ENCODE measurements around the gene PCCB.
"Not testable (repeated sequence)": the region's sequence is repeated elsewhere in the genome, so short reads cannot be mapped to it uniquely, and the experiment has no call there.

Gene PCCB

DNA sequence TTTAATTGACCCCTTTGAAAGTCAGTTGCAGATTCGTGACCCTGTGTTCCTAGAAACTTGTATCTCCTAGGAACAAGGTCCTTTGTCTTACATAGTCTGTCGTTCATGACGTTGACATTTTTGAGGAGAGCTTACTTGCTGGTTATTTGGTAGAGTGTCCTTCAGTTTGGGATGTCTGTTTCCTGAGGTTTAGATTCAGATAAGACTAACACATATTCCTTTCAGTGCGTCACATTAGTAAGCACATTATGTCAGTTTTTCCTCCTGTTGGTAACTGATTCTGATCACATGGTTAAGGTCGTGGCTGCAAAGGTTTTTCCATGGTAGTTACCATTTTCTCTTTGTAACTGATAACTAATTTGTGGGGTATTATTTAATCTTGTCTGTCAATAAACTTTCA is 80.8 kb downstream of the PCCB start:
- no peak for DNase-seq

DNA sequence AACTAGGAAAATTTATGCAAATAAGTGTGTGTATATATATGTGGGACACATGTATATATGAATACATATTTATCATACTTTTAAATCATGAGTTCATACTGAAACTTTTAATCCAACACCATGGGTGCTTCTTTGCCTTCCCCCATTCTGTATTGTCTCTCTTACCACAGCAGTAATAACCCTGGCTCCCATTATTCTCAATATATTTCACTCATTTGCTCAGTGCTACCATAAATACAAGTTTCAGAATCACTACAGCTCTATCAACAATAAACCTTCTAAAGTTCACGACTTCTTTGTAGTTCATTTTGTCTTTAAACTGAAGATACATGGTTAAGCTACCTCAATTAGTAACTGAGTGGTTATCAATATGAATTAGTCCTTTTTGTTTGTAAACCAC is 82.2 kb downstream of the PCCB start:
- DNase-seq = no peak

DNA sequence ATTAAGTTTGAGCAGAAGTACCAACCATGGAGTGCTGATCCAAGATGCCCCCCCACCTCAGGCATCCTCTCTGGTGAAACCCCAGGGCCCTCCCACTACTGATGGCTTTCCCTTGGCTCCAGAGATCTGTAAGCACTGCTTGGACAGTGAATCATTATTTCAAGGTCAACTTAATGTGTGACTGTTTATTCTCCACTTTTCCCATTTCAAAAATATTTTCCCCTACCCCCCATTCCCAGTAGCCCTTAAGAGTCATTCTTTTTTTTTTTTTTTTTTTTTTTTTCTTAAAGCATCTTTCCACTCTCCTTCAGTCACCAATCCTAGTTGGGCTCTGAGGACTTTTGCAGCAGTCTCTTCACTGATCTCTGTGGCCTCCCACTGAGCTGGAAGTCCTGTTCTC is 82.6 kb downstream of the PCCB start:
- no peak for DNase-seq

DNA sequence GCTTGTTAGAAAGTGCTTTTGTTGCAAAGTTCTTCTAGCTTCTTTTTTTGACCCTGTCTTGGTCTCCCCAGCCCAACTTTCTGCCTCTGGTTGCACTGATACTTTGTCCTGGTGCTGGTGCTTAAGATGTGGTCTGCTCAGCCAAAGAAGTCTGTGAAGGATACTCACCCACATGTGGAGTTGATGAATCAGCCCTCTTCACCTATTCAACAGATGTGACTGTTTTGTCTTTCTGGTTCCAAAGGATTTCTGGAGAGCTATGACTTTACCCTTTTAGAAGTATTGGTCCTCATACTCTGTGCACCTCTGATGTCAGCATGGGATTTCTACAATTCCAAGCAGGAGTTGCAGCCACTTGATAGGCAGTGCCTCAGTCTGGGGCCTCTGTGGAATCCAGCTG is 84.1 kb downstream of the PCCB start:
- DNase-seq = no peak

DNA sequence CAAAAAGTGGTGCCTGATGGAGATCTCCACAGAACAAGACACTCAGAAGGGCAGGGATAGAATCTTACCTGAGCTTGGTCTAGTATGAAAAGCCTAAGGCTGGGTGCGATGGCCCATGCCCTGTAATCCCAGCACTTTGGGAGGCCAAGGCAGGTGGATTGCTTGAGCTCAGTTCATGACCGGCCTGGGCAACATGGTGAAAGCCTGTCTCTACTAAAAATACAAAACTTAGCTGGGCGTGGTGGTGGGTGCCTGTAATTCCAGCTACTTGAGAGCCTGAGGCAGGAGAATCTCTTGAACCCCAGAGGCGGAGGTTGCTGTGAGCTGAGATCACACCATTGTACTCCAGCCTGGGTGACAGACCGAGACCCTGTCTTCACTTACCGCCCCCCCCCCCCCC is 84.6 kb downstream of the PCCB start:
- DNase-seq = not testable (repeated sequence)

DNA sequence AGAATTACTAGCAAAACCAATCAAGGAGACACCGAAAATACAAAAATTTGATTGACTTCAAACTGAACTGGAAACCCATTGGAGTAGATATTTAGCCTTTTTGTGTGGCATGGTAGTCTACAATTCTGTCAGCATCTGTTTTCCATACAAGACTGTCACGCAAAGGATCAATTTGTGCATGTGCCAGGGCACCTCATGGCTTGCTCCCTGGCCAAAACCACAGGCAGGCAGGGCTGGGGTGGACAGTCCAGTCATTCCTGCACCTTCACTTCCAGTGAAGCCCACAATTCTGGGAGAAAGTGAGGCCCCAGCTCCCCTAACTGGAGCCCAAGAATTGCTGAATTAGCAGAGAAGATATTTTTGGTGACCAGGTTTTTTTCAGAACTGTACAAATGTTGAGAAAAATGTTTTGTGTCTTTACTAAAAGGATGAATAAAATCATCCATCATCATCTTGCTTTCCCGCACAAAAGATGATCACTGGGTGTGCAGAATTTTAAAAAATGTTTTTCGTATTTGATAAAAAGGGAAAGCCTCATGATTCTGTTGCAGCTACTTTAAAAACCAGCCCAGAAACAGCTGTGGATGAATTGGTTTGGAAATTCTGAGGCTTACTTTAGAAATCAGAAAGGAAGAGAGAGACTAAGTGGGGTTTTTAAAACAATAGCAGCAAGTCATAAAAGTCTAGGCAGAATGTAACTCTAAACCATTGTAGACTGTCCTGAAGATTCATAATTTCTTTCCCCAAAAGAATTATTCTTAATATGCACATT is 86.4 kb downstream of the PCCB start:
- DNase-seq = no peak

DNA sequence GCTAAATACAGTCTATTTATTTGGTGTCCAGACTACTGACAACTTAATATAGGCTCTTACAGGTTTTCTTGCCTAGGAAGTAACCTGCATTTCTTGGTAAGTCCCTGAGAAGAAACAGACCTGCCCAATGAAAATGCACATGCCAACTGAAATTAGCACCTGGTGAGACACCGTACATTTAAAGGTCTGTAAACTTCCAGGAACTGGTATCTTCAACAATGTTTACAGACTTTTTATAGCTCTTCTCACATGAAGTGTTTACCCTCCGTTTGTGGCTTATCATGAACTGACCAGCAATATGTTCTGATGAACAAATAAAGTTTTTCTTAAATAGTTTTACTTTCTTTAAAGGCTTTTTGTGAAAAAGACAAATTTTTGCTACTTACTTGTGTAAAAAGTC is 93.3 kb downstream of the PCCB start:
- DNase-seq = no peak

DNA sequence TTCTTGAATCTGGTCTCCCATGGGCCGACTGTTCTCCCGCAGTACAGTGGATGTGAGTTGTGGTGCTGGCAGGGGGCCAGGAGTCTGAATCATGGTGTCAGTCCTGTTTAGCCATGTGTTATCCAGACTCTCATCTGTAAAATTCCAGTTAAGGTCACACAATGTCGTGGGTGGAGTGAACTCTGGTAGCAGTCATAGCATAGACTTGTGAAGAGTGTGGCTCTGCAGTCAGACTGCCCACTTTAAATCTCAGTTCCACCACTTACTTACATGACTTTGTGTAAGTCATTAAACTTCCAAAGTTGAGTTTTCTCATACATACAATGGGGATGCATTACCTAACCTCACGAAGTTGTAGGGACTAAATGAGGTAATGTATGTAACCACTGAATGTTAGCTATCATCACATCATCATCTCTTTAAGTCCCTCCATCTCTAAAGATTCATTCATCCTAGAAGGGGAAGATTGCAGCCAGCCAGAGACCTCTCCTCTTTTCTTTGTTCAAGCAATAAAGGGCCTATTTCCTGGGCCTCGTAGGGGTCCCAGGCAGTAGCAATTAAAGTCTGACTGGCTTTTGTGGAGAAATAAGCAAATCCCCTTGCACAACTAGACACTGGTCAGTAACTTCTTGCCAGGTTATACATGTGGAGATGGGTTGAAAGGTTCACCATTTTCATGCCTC is 93.9 kb downstream of the PCCB start:
- DNase-seq = no peak

DNA sequence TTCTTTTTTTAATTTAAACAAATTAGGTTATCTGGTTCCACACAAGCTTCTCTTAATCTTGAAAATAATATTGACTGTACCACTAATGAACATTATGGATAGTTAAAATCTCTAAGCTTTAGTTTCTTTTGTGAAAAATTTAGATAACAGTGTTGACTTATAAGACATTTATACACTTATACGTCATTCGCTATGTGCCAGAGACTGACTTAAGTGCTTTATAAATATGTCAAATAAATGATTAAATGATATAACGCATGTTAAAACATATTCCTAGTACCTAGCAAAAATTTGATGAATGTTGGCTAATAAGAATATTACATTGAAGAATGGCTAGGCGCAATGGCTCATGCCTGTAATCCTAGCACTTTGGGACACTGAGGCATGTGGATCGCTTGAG is 96.3 kb downstream of the PCCB start:
- no peak for DNase-seq

DNA sequence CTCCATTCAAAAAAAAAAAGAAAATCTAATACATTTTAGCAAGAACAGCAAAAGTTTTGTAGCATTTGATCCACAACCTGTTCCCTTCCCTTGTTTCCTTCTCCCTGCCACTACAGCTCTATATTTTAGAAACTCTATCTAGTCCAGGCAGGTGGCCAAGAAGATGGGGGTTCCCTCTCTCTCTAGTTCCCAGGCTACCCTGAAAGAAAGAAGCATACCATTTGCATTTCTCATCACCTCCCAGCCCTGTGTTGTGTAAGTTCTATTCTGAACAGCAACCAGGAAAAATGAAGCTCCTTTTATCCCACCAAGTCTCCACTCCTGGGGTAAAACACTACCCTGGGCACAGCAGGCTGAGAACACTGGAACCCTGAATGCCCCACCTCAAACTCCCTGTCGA is 100.0 kb downstream of the PCCB start:
- no peak for DNase-seq

DNA sequence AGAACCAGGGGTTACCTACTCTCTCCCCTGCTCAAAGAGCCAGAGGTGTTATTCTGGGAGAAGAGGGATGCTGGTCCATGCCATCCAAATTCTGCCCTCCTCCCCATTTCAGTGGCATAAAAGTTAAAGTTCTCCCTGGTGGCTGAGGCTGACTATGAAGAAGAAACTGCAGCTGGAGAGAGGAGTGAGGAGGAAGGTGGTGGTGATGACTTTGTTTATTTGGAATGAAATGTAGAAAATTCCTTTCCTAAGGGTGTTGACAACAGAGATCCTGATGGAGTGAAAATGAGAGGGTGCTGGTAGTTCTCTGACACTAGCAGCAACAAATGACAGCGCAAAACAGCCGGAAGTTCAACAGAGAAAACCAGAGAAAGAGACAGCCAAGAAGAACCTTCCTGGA is 100.4 kb downstream of the PCCB start:
- no peak for DNase-seq

DNA sequence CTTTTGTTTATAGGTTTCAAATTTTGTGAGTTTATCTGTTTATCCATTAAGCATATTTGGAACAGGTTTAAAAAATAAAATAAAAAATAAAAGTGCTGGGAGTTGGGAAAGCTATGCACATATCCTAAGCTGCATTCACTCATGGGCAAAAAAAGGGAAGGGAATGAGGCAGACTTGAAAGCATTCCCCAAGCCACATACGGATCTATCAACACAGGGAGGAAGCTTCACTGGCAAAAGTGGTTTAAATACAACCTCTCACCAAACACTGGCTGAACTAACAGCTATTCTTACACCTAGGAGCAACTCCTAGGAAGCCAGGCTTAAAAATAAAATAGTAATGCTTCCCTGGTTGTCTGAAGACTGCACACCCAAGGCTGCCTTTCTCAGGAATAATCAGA is 101.2 kb downstream of the PCCB start:
- DNase-seq = no peak

DNA sequence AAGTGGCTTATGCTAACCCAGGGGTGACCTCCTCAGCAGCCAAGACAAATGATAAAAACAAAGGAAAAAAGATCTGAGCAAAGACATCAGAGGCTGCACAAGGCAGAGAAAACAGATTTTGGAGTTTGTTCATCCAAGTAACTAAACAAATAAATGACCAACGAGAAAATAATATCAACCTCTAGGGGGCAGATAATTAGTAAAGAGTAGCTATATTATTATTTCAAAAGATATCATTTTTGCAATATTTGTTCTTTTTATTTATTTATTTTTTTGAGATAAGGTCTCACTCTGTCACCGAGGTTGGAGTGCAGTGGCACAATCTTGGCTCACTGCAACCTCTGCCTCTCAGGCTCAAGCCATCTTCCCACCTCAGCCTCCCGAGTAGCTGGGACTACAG is 101.8 kb downstream of the PCCB start:
- DNase-seq = no peak

DNA sequence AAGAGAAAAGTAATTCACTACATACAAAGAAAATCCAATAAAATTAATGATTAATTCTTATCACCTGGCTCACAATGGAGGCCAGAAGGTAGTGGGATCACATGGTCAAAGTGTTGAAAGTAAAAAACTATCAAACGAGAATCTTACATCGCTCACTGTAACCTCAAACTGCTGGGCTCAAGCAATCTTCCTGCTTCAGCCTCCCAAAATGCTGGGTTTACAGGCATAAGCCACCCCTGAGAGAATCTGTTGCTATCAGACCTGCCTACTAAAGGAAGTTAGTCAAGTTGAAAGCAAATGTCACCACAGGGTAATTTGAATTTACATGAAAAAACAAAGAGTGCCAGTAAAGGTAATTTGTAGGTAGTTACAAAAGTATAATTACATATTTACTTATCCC is 103.3 kb downstream of the PCCB start:
- no peak for DNase-seq

DNA sequence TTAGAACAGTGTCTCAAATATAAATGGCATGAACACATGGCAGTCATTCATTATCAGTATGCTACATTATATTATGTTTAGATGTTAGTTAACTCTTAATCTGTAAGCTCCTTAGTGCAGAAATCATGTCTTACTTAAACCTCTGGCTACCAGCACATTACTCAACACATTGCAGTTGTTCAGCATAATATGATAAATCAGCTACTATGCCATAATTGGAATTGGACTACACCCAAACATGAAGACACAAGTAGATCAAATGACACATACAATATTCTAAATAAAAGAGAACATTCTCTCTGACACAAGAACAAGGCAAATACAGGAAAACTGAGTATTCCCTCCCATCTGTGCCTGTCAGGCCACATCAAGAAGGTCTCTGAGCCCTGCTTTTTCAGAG is 116.1 kb downstream of the PCCB start:
- no peak for DNase-seq

DNA sequence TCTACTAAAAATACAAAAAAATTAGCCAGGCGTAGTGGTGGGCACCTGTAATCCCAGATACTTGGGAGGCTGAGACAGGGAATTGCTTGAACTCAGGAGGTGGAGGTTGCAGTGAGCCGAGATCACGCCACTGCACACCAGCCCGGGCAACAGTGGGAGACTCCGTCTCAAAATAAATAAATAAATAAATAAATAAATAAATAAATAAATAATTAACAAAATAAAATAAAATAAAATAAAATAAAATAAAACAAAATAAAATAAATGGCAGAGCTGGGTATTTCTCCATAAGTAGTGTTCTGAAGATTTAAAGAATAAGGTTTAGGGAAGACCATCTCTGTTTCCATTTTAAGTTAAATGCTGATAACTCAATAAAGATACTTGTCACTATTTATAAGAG is 125.7 kb downstream of the PCCB start:
- not testable (repeated sequence) for DNase-seq

DNA sequence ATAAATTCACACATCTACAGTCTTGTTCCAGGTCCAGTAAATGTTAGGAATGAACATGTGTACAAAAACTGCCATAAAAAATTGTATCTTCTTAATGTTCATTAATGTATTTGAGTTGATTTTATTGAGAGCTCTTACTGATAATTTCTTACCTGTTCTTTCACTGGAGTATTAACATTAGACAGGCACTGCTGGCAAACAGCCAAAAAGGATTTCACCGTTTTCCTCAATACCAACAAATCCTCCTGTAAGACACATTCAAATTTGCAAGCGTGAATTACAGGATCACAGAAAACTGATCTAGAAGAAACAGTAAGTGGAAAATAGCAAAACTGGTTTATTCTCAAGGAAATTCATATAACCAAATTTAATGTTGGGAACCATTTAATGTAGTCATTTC is 127.4 kb downstream of the PCCB start:
- DNase-seq = no peak

DNA sequence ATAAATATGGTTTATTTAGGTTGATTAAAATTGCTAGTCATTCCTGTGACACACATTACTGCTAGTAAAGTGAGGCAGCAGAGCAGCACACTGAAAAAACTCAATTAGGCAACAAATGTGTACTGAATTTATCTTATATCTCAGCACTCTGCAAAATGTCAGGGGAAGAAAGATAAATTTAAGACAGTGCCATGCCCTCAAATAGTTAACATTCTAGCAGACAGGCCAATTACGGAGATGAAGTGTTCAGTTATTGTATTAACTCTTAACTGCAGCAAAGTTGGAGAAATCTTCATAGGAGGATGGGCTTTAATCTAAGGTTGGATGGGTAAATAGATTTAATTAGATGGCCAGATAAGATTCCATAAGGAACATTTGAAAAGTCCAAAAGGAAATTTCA is 127.9 kb downstream of the PCCB start:
- no peak for DNase-seq

Measured in CD4-positive, alpha-beta T cell treated with Interleukin-10 for 1 hour (primary cell).